Left ventricle myocardium inferior (tissue), 1 donor: Measurements from ENCODE around the gene DPH1. TPM values are rescaled to one million over a fixed set of nuclear protein-coding genes. Genes with fewer than 3 reads are reported as not detected.

Source experiments
- DNase-seq: peaks from one replicate; pipeline ENCODE4 v3.0.0-alpha.2; 2020
- H3K27ac ChIP-seq: fragments of 200-600 bp; replicated peaks from 2 replicates; pipeline ENCODE4 v1.8.0; 2021
- H3K27me3 ChIP-seq: fragments of 200-600 bp; 2 replicates; pipeline ENCODE4 v1.8.0; 2021; ENCODE audit warnings: low read depth
- H3K36me3 ChIP-seq: fragments of 200-600 bp; 2 replicates; pipeline ENCODE4 v1.8.0; 2021
- H3K4me1 ChIP-seq: fragments of 200-600 bp; 2 replicates; pipeline ENCODE4 v1.8.0; 2021
- H3K4me3 ChIP-seq: fragments of 200-600 bp; 2 replicates; pipeline ENCODE4 v1.8.0; 2021; ENCODE audit warnings: mild to moderate bottlenecking, moderate library complexity
- H3K9me3 ChIP-seq: fragments of 200-600 bp; replicated peaks from 2 replicates; pipeline ENCODE4 v1.8.0; 2021
- intact Hi-C: fragments of 100-400 bp; cut with micrococcal nuclease; formaldehyde crosslinking; loops from one replicate; pipeline ENCODE4 v1.11.0; 2022
- total RNA-seq: library from RNA; stranded (reverse); fragmentation: NEBNext Ultra II Directional; extraction: Animal tissue kit (Norgen Biotek cat#: 25700); gene quantifications from one replicate; pipeline ENCODE4 v1.2.1, GENCODE V29; 2021
- TF ChIP-seq, protein P1 (sequence below): fragments of 200-600 bp; IDR thresholded peaks from 2 replicates; pipeline ENCODE4 v1.8.0; 2021; ENCODE audit warnings: antibody characterized with exemption, mild to moderate bottlenecking, borderline replicate concordance
- donor health status: DM: no; HTN: yes; CAD: no; lungs with severe emphysema.

DPH1 gene
- total RNA-seq, 1 donor from 2014 or later = 29.1 TPM

DNA sequence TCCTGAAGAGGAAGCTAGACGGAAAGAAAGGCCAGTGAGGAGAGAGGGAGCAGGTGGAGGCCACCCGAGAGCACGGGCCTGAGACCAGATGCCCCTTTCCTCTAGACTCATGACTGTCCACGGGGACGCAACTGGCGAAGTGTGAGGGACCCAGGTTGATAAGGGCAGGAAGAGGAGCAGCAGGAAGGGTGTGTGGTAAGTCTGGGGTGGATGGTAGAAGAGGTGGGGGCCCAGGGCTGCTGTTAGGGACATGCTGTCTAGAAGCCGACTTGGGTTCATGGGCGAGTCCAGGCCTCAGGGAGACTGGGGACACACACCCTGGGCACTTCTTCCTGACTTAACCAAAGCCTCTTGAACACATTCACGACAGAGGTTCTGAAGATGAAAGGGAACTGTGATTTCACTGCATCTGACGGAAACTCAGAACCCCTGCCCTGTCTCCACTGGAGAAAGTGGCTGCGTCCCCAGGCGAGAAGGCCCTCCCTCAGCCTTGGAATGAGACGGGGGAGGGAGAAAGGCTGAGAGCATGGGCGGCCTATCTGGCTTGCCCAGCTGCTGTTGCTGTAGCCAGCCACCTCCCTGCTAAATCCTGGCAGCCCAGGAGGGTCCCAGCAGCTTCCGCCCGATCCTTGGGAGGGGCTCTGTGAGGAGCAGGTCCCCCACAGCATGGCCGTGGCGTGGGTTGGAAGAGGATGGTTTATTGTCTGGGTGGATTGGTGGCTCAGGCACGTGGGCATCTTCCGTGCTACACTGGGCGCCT is 30.9 kb downstream of the DPH1 start:
- Histone ChIP-seq H3K4me1 (peaks cover 97% of the 10 kb centered on the region), H3K4me3 (peak overlapping the region; percentile 84), H3K9me3 (no peaks in the 10 kb centered on the region), H3K36me3 (peaks cover 67% of the 10 kb centered on the region), H3K27me3 (peaks cover 58% of the 10 kb centered on the region), H3K27ac (peak overlapping the region; percentile 96)
- no peak for DNase-seq
- intact Hi-C loops = no loop called here
- TF ChIP-seq, protein P1, sequence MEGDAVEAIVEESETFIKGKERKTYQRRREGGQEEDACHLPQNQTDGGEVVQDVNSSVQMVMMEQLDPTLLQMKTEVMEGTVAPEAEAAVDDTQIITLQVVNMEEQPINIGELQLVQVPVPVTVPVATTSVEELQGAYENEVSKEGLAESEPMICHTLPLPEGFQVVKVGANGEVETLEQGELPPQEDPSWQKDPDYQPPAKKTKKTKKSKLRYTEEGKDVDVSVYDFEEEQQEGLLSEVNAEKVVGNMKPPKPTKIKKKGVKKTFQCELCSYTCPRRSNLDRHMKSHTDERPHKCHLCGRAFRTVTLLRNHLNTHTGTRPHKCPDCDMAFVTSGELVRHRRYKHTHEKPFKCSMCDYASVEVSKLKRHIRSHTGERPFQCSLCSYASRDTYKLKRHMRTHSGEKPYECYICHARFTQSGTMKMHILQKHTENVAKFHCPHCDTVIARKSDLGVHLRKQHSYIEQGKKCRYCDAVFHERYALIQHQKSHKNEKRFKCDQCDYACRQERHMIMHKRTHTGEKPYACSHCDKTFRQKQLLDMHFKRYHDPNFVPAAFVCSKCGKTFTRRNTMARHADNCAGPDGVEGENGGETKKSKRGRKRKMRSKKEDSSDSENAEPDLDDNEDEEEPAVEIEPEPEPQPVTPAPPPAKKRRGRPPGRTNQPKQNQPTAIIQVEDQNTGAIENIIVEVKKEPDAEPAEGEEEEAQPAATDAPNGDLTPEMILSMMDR = no peak

DNA sequence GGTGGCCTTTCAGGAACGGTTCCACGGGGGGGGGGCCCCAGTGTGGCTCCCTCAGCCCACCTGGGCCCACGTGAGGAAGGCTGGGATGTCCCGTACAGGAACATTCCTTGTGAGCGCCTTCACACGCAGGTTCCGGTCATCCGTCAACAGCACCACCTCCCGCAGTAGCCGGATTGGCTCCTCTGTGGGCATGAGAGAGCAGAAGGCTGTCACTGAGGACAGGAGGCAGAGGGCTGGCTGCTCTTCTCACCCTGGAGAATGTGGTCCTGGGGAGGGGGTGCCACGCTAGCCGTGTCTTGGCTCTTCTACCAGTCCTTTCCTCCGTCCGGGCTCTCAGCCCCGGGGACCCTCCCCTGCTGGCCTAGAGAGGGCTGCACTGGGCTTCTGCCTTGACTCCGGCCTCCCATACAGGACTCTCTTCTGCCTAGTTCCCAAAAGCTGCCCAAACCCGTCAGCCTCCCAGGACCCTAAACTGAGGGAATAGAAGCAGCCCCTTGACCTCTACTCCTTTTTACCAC is 31.5 kb downstream of the DPH1 start:
- intact Hi-C loops = no loop called here
- peak overlapping the region; percentile 84 for H3K4me3 ChIP-seq
- TF ChIP-seq, protein P1 = no peak
- peaks cover 99% of the 10 kb centered on the region for H3K4me1 ChIP-seq
- DNase-seq = no peak
- H3K36me3 ChIP-seq = peaks cover 67% of the 10 kb centered on the region
- H3K27ac ChIP-seq = peak overlapping the region; percentile 96
- peaks cover 52% of the 10 kb centered on the region for H3K27me3 ChIP-seq
- no peaks in the 10 kb centered on the region for H3K9me3 ChIP-seq

DNA sequence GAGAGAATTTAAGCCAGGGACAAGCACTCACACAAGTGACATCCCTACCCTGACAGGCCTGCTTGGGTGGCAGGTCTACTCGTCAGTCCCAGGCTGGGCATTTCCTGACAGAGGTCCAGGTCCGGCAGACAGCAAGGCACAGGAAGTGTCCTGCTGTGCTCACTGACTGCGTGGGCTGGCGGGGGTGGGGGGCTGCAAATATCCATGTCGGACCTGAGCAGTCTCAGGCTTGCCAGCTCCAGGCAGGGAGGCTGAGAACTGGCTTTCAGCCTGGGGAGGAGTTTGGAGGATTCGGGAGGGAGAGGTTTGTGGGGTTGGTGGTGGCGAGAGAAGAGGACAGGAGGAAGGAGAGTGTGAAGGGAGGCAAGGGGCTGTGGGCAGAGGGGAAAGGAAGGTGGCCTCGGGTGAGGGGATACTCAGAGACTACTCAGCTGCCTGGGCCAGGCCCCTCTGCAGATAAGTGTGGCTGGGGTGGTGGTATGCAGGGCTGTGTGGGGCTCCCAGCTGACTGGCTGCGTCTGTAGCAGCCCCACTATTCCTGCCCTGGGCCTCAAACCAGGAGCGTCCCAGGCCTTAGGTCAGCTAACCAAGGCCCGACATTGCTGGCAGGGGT is 32.7 kb downstream of the DPH1 start:
- DNase-seq = no peak
- H3K9me3 ChIP-seq = no peaks in the 10 kb centered on the region
- TF ChIP-seq, protein P1 = no peak
- peaks cover 42% of the 10 kb centered on the region for H3K27me3 ChIP-seq
- peak overlapping the region; percentile 18 for H3K4me3 ChIP-seq
- peaks cover 61% of the 10 kb centered on the region for H3K36me3 ChIP-seq
- H3K4me1 ChIP-seq = peaks cover 100% of the 10 kb centered on the region
- H3K27ac ChIP-seq = peak overlapping the region; percentile 96
- intact Hi-C loops = no loop called here

DNA sequence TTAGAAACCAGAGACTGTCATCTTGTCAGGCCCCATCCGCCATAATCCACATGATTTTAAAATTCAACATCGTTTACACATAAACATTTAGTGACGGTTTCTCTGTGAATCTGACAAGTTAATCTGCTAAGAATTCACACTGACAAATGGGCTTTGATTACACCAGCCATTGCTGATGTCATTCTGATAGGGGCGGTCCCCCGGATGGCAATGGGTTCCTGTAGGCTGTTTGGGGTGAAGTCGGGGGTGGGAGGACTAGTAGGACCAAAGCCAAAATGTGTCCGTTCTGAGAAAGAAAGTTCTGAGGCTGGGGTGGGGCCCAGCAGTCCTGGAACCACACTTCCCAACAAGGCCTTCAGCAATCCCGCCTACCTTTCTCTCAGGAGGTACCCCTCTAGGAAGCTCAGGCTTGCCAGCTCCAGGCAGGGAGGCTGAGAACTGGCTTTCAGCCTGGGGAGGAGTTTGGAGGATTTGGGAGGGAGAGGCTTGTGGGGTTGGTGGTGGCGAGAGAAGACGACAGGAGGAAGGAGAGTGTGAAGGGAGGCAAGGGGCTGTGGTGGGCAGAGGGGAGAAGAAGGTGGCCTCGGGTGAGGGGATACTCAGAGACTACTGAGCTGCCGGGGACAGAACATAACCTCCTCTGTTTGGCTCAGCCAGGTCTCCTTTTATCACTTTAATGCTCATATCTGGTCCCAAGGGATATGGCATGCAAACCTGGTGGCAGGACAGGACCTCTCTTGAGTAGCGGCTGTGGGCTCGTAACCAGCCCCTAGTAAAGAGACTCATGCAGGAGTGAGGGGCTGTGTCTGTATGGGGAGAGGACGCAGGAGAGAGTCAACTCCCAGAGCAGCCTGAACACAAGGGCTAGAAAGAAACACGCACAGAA is 33.6 kb downstream of the DPH1 start:
- TF ChIP-seq, protein P1 = no peak
- Histone ChIP-seq H3K27me3 (peaks cover 33% of the 10 kb centered on the region), H3K27ac (peak overlapping the region; percentile 96), H3K9me3 (no peaks in the 10 kb centered on the region), H3K4me3 (no peak overlapping the region), H3K4me1 (peaks cover 100% of the 10 kb centered on the region), H3K36me3 (peaks cover 56% of the 10 kb centered on the region)
- DNase-seq = no peak
- intact Hi-C loops = no loop called here

DNA sequence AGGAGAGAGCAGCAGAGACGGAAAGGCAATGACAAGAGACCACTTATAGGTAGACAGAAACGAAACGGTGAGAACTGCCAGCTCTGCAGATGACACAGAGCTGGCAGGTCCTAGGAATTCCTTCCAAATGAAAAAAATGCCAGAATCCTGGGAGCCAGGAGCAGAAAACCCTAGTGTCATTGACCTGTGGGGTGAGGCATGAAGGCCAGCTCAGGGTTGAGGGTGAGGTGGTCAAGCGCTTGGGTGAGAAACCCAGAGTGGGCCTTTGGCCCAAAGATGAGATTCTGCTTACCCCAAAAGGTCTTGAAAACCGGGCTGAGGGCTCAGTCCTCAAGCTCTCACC is 34.2 kb downstream of the DPH1 start:
- H3K36me3 ChIP-seq = peaks cover 55% of the 10 kb centered on the region

More for the DNA sequence above, 34.2 kb downstream of the DPH1 start:
- Histone ChIP-seq H3K27me3 (peaks cover 27% of the 10 kb centered on the region), H3K27ac (peak overlapping the region; percentile 96), H3K9me3 (no peaks in the 10 kb centered on the region), H3K4me1 (peaks cover 99% of the 10 kb centered on the region), H3K4me3 (no peak overlapping the region)
- TF ChIP-seq, protein P1 = no peak
- DNase-seq = no peak
- intact Hi-C loops = no loop called here
